SKM-1 treated with dmso at 0.1 percent for 144 hours (cell line): ENCODE measurements around the gene ZNF600.
"Not testable (repeated sequence)": the region's sequence is repeated elsewhere in the genome, so short reads cannot be mapped to it uniquely, and the experiment has no call there.

Source experiments
- DNase-seq: peaks from one replicate; lab custom pipeline; 2025; ENCODE audit not compliant: unreplicated experiment; lab: John Stamatoyannopoulos, UW

ZNF600 gene

GRCh38 chr19:52742516-52742915, 44.1 kb downstream of the ZNF600 start:
- no peak for DNase-seq

GRCh38 chr19:52741951-52742485, 44.6 kb downstream of the ZNF600 start:
- DNase-seq, result no peak

GRCh38 chr19:52741371-52741770, 45.2 kb downstream of the ZNF600 start:
- DNase-seq, result not testable (repeated sequence)

GRCh38 chr19:52739576-52739975, 47.0 kb downstream of the ZNF600 start:
- DNase-seq, result no peak

- no peak for DNase-seq
Measured at GRCh38 chr19:52735734-52736133, 50.9 kb downstream of the ZNF600 start.

- peak; percentile 50 for DNase-seq
Measured at GRCh38 chr19:52734893-52735661, 51.5 kb downstream of the ZNF600 start, which contains the start of gene ZNF611. Gene ZNF611 (minus strand): TSS chr19:52735044. CDS start chr19:52715894, 19,150 bp downstream.

- DNase-seq, result no peak
Measured at GRCh38 chr19:52734331-52734892, 52.2 kb downstream of the ZNF600 start.

GRCh38 chr19:52726051-52726450, 60.5 kb downstream of the ZNF600 start:
- DNase-seq, result not testable (repeated sequence)

- DNase-seq, result no peak
Measured at GRCh38 chr19:52725528-52725961, 61.0 kb downstream of the ZNF600 start.

GRCh38 chr19:52724701-52725514, 61.7 kb downstream of the ZNF600 start:
- DNase-seq, result no peak

- not testable (repeated sequence) for DNase-seq
Measured at GRCh38 chr19:52723907-52724598, 62.5 kb downstream of the ZNF600 start.

- DNase-seq, result no peak
Measured at GRCh38 chr19:52722062-52723003, 64.3 kb downstream of the ZNF600 start.

GRCh38 chr19:52720541-52720940, 66.0 kb downstream of the ZNF600 start:
- DNase-seq, result not testable (repeated sequence)

- DNase-seq, result no peak
Measured at GRCh38 chr19:52716522-52716921, 70.1 kb downstream of the ZNF600 start.

- DNase-seq, result not testable (repeated sequence)
Measured at GRCh38 chr19:52715902-52716301, 70.7 kb downstream of the ZNF600 start.

GRCh38 chr19:52715330-52715729, 71.3 kb downstream of the ZNF600 start:
- not testable (repeated sequence) for DNase-seq
